ENCODE results near the gene AMPD3. TPM values are rescaled to one million over a fixed set of nuclear protein-coding genes. Genes with fewer than 3 reads are reported as not detected.
"Not testable (repeated sequence)": the region's sequence is repeated elsewhere in the genome, so short reads cannot be mapped to it uniquely, and the experiment has no call there.

AMPD3 gene
- total RNA-seq, 1 donor from 2014 or later, result 27.2 TPM

DNA sequence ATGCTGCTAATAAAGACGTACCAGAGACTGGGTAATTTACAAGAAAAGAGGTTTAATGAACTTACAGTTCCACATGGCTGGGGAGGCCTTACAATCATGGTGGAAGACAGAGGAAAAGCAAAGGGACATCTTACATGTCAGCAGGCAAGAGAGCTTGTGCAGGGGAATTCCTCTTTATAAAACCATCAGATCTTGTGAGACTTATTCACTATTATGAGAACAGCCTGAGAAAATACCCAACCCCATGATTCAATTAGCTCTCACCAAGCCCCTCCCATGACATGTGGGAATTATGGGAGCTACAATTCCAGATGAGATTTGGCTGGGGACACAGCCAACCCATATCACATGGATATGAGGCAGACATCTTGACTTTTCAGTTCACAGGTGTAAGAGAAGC is 18.4 kb upstream of the AMPD3 start:
- intact Hi-C loops (cut with micrococcal nuclease), result not testable (repeated sequence)

DNA sequence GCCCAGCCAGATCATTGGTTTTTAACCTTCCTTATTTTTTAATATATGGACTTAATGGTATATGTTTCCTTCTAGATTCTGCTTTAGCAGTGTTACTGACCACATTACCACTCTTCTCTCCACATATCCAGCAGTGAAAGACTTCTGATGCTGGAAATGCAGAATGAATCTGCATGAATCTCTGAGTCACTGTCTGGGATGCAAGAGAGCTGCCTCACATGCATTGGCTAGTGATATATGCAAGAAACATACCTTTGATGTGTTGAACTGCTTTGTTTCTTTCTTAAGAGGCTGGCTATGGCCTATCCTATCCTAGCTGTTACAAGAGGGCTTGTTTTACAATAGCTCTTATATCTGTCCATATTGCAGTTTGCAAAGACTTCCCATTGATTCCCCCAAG is 16.6 kb upstream of the AMPD3 start:
- intact Hi-C loops (cut with micrococcal nuclease), result no loop called here

DNA sequence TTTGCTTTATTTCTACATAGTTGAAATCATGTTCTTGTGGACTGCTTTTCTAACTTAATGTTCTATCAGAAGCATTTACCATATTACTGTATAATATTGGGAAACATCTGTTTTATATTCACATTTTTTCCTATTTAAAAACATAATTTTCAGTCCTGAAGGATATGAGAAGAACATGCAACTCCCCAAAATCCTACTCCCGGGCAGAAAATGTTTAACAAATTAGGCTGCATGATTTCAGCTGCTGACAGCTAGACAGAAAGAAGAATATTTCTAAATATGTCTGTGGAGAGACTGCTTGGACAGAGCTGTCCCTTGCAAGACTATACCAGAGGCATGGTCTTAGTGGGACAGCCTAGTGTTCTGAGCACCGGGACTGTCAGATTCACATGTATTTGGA is 15.7 kb upstream of the AMPD3 start:
- intact Hi-C loops (cut with micrococcal nuclease), result no loop called here

DNA sequence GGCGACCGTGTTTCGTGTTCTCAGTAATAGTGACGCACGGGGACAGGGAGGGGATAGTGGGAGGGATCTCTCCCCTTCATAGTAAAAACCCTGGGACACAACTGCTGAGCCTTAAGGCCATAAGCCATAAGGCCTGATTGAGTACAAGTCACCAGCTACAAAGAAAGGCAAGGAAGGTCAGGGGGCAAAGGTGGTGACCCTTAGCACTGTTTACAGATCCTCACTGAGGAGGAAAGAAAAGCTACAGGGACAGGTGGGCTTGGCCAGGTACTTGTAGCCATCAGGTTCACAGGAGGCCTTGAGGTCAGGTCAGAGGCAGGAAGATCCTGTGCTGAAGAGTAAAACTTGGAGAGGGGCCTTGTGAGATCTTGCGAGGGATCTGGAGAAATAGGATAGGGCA is 15.1 kb upstream of the AMPD3 start:
- intact Hi-C loops (cut with micrococcal nuclease), result no loop called here

DNA sequence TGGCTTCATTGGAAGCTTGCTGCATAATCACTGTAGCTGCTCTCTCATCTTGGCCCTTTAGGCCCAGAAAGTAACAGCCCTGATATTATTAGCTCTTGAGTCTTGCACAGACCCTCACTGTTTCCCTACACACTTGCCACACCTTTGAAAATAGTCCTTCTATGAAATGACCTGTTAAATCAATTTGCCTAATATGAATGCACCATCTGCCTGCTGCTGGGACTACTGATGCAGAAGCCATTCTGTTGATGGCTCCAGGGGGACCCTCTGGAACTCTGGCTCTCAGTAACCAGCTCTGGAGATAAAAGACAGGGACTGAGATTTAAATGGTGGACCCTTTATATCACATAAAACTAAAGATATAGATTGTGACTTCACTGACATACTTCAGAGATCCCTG is 14.7 kb upstream of the AMPD3 start:
- intact Hi-C loops (cut with micrococcal nuclease), result no loop called here

DNA sequence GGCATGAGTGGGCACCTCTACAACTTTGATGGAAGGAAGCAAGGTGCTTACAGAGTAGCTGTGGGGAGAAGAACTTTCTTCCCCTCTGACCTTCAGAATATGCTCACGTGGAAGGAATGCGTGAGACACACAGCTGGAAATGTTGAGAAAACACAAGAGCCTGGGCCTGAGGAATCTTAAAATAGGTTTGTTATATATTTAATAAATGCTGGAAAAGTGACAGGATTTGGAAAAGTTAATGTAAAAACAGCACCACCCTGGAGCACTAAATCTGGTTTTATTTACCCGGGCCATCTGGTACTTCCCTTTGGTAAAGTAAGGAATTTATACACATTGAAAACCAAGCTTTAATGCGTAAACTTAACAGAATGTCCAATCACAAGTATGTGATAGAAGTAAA is 14.0 kb upstream of the AMPD3 start:
- intact Hi-C loops (cut with micrococcal nuclease), result no loop called here

DNA sequence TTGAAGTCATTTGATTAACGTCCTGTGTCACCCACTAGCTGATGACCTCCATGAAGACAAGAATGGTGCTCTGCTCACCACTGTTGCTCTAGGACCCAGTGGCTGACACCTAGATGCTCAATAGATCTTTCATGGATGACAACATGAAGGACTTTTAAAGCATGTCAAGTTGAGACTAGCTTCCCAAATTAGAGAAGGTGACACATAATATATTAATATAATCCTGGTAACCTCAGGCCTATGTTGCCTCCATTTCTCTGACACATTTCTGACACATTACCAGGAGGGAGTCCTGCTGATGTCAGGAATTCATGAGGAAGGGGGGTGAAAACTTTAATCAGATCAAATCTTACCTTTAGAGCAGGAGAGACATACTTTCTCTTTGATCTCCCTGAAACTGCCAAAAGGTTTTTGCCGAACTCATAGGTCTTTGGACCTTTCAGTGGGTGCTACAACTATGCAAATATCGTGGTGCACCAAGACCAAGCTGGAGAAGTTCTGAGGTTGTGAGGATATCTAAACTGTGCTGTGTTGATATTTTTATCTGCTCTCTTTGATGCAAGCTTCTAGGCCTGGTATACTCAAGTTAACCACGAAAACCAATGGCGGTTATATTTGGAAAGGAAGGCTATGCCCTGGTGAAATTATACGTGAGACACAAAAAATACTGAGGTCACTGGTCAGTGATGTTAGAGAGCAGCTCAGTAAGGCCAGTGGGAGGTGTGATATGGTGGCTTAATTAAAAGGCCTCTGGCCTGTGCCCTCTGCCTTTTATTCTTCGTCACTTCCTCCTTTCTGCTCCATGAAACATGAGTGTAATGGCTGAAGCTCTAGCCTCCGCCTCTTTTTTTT is 13.2 kb upstream of the AMPD3 start:
- intact Hi-C loops (cut with micrococcal nuclease), result loop anchor here (1.0 kb wide), 1 partner anchor 14 kb away; no protein-coding TSS in a partner anchor

DNA sequence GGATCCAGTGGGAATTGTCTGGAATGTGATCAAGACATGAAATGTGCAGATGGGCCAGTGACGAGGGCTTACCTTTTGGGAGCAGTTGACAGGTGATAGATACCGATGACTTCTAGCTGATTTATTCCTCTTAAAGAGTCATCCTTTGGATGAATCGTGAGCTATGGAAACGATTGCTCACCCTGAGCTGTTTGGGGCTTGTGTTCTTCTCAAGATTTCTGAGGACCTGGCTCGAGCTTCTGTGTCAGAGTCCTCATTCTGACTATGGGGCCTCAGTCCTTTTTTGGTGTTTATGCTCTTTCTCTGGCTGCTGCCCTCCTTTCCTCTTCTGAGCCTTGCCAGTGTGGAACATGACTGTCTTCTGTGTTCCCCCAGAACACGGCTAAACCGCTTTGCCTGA is 11.9 kb upstream of the AMPD3 start:
- intact Hi-C loops (cut with micrococcal nuclease), result no loop called here

DNA sequence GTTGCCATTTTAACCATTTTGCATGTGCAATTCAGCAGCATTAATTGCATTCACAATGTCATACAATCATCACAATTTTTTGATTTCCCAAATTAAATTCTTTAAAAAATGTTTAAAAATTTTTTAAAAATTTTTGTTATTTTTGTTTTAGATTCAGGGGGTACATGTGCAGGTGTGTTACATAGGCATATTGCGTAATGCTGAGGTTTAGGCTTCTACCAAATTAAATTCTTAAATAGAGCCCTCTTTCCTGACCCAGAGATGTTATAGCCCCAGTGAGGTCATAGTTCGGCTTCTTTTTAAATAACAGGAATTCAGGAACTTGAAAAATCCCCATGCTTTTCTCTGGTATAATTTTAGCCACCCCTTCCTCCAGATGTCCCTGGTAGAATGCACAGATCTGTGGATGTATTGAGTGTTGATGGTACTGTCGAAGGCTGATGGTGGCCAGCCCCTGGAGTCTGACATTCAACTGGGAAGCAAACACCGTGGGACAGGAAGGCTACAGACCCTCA is 11.3 kb upstream of the AMPD3 start:
- intact Hi-C loops (cut with micrococcal nuclease), result no loop called here

DNA sequence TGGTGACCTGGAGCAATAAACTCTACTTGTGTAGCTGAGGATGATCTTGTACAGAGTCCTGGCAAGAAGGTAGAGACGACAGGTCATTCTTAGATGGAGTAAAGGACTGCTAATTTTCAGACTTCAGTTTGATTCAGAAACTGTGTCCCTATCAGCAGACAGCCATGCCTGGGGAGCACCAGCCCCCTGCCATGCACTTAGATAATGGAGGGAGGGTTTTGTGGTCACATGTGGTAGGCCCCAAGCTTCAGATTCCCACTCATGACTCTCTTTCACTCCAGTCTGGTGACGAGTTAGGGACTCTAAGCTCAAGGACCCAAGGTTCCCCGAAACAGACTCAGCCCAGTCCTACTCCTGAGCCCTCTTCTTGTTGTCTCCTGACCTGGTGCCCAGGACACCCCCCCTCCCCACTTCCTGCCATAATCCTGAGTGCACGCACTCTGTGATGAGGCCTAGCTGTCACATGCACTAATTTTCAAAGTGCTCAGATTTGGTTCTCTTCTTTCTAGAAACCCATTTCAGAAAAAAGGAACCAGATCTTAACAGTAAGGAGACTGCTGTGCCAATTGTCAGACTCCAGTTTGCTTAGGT is 10.2 kb upstream of the AMPD3 start:
- intact Hi-C loops (cut with micrococcal nuclease), result no loop called here

DNA sequence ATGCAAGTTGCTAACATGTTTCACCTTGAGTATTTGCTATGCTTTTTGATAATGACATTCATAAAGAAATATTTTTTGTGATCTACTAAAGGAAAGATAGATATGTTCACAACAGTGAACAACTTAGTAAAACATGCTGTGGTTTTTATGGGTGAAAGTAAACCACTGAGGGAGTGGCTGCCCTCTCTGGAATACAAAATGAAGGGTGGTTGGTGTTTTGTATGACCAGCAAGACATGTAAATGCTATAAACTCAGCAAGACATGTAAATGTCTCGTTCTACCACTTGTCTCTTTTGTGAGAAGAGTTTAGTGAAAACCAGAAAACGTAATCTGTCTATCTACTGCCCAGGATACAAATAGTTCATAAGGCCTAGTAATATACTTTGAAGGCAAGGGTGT is 7.6 kb upstream of the AMPD3 start:
- intact Hi-C loops (cut with micrococcal nuclease), result no loop called here

DNA sequence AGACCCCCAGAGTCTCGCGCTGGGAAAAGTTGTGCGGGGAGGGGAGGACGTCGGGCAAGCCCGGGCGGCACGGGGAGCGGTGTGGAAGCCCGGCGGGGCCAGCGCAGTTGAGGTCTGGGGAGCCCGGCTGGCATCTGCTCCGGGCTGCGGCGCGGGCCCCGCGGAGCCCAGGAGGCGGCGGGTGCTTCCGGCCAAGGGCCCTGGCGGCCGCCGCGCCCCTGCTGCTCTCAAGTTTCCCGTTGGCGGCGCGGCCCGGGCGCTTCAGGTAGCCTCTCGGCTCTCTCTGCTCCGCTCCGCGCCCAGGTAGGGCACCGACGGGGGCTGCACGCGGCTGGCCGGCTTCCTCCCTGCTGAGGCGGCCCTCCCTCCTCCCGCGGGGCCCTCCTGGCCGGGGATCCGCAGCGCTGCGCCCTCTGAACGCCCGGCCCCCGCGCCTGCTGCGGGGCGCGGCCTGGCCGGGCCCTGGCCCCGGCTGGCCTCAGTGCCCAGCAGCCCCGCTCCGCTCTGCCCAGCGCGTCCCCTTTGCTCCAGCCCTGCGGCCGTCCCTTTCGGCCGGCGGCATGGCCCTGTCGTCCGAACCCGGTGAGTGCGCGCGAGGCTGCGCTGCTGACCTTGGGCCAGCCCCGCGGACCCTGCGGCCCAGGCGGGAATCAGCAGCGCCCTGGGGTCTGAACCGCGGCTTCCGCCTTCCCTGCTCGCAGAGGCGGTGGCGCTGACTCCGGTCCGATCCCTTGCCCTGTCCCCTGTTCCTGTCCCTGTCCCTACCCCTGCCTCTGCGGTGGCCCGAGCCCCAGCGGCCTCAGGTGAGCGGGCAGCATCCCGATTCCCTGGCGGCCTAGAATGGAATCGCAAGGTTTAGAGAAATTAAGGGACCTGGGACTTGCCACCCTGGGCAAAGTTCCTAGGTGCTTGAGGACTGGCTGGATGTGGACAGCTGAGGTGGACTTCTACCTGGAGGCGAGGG is 4.3 kb upstream of the AMPD3 start:
- intact Hi-C loops (cut with micrococcal nuclease), result loop anchor here (1.0 to 10.0 kb wide), 5 partner anchors 9 to 1766 kb away; partner anchors contain the start of genes RPL27A, TMEM9B and TRIM66

DNA sequence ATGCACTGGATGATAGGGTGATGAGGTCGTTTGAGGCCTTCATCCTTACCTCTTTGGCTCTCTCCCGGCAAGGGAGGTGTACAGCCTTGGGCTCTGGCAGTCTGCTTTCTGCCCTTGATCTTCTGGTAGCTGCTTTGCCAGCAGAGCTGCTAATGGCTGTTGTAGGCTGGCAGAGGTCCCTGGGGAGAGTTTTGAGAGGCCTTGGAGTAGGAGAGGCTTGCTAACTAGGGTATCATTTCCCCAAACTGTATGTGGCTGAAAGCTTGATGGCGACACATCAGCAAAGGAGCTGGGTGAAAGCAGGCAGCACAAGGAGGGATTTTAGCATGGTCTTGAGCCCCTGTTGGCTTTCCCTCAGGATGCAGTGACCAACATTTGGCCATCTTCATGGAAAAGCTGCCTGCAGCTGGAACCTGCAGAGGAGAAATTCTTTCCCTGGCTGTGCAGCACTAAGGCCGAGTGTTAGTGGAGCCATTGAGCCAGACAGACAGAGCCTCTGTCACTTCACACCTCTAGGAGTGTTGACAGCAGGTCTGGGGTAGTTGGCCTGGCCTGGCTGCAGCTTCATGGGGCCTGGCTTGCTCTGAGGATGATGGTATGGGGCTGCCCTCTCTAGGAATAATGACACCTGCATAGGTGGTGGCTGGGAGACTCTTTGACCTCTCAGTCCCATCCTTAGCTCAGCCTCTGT is 3.5 kb upstream of the AMPD3 start:
- intact Hi-C loops (cut with micrococcal nuclease), result loop anchor here (1.0 to 10.0 kb wide), 5 partner anchors 8 to 1767 kb away; partner anchors contain the start of genes RPL27A, TMEM9B and TRIM66

DNA sequence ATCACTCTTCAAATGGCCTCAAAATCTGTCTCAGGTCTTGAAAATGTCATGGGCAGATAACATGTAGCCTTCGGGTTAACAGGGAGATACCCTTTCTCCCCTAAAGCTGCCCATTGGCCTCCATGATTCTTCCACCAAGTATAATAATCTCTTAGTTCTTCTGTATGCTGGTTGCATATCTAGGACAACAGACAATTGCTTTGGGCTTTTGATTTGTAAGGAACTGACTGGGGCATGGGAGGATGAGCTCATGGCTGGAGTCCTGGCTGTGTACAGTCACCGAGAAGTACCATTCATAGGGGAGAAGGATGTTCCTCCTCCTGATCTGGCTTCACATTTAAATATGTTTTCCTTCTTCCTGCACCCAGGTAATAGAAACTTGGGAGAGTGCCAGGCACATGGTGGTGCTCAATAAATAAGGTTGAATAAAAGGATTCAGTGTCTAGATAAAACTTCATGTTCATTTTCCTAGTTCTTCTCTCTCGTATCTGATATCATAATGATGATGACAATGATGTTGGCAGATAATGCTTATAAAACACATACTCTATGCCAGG is 2.8 kb upstream of the AMPD3 start:
- intact Hi-C loops (cut with micrococcal nuclease), result loop anchor here (10.0 kb wide), 4 partner anchors 837 to 1767 kb away; partner anchors contain the start of genes RPL27A, TMEM9B and TRIM66

DNA sequence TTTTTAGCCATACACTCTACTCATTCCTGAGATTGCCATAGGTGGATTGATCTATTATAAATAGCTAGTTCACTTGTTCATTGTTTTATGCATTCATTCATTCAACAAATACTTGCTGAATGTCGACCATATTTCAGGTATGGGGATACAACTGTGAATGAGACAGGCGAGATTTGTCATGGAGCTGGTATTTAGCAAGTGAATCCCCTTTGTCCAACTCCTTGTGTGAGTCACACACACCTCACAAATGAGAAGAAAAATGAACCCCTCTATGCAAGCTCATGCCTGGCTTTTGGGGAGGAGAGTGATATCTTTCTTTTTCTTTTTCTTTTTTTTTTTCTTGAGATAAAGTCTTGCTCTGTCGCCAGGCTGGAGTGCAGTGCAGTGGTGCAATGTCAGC is 1.8 kb upstream of the AMPD3 start:
- intact Hi-C loops (cut with micrococcal nuclease), result loop anchor here (10.0 kb wide), 4 partner anchors 838 to 1768 kb away; partner anchors contain the start of genes RPL27A, TMEM9B and TRIM66

DNA sequence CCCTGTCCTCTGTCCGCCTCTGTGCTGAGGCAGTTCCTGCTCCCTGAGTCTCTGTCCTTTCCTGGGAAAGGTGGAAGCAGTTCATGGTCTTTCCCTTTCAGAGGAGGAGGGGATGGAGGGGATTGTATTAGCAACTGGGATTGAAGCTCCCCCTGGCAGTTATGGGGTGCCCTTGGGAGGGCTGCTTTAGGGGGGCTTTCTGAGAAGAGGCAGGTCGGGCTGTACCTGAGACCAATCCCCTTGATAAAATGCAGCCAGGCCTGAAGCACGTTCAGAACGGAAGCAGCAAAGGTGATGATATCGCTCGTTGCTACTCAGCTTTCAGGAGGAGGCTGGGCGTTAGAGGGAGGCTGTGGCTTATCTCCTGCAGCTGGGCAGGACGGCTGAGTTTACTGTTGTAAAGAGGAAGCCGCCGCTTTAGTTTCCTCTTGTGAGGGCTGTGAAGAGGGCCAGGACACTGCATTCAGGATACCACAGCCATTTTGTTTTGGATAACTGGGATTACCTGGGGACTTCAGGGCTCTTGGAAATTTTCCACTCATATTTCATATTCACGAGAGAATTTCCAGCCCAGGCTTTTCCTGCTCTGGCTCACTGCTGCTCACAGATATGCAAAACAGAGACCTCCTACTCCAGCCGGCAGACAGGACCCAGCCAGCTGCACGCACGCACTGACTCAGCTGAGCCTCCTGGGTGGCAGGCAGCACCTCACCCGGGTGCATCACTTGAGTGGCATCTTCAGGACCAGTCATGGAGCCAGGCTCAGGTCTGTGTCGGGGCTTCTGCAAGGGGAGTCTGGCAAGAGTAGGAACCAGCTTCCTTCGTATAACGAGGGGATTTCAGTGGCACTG is 798 bp downstream of the AMPD3 start:
- intact Hi-C loops (cut with micrococcal nuclease), result loop anchor here (1.0 to 10.0 kb wide), 10 partner anchors 14 to 1771 kb away; partner anchors contain the start of genes CTR9, RPL27A, TMEM9B and TRIM66

DNA sequence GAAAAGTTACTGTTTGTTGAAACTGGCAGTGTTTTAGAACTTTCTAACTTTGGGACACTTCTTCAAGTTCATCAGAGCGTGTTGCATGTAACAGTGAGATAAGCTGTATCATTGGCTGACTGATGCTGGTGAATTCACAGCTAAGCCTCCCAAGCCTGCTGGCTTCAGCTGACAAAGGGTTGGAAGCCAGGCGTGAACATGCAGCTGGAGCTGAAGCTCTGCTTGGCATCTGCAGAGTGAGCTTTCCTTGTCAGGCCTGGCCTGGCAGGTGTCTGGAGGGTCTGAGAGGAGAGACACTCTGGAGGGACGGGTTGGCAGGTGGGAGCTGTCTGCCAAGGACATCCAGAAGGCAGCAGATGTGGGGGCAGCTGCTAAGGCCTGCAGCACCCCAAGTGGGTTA is 1.5 kb downstream of the AMPD3 start:
- intact Hi-C loops (cut with micrococcal nuclease), result loop anchor here (1.0 to 10.0 kb wide), 10 partner anchors 14 to 1772 kb away; partner anchors contain the start of genes CTR9, RPL27A, TMEM9B and TRIM66

DNA sequence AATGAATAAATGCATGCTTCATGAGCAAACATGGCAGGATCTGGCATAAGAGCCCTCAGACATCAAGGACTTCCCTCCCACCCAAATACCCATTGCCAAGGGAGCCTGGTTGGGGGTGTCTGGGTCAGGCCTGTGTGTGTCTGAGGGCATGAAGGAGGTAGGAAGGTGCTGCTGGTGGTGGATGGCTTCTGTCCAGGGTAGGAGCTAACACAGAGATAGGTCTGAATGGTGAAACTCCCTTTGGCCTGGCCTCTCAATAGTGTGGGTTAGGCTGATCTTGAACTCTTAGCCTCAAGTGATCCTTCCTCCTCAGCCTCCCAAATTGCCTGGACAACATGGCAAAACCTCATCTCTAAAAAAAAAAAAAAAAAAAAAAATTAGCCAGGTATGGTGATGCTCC is 2.8 kb downstream of the AMPD3 start:
- intact Hi-C loops (cut with micrococcal nuclease), result loop anchor here (2.0 to 10.0 kb wide), 10 partner anchors 155 to 1773 kb away; partner anchors contain the start of genes EIF4G2, RPL27A, TMEM9B and TRIM66
